GM21367 (cell line): ENCODE measurements around the gene MCOLN1.
A peak's percentile ranks its signal among the peaks of the same experiment; 100 is the strongest.
"Not testable (repeated sequence)": the region's sequence is repeated elsewhere in the genome, so short reads cannot be mapped to it uniquely, and the experiment has no call there.

Experiments used
- ATAC-seq: cut with Tn5 transposase; IDR thresholded peaks from one replicate; pipeline ENCODE4 v1.9.1; 2021; ENCODE audit not compliant: unreplicated experiment

Gene MCOLN1

GRCh38 chr19:7522923-7523667 lies 671 bp downstream of the MCOLN1 start:
- no peak for ATAC-seq

- no peak for ATAC-seq
Observed at GRCh38 chr19:7524523-7524922, 2.1 kb downstream of the MCOLN1 start.

- ATAC-seq = no peak
Observed at GRCh38 chr19:7524992-7525739, 2.7 kb downstream of the MCOLN1 start.

- no peak for ATAC-seq
Observed at GRCh38 chr19:7526059-7526929, 3.9 kb downstream of the MCOLN1 start.

- no peak for ATAC-seq
Observed at GRCh38 chr19:7527516-7528191, 5.2 kb downstream of the MCOLN1 start.

GRCh38 chr19:7528192-7528519 lies 5.7 kb downstream of the MCOLN1 start:
- ATAC-seq = no peak

- ATAC-seq = no peak
Observed at GRCh38 chr19:7528522-7529245, 6.3 kb downstream of the MCOLN1 start.

- no peak for ATAC-seq
Observed at GRCh38 chr19:7529246-7529600, 6.8 kb downstream of the MCOLN1 start.

- no peak for ATAC-seq
Observed at GRCh38 chr19:7529610-7530490, 7.4 kb downstream of the MCOLN1 start.

- no peak for ATAC-seq
Observed at GRCh38 chr19:7533281-7533885, 11.0 kb downstream of the MCOLN1 start.

- no peak for ATAC-seq
Observed at GRCh38 chr19:7533925-7534480, 11.6 kb downstream of the MCOLN1 start.

GRCh38 chr19:7534531-7535046 lies 12.2 kb downstream of the MCOLN1 start:
- no peak for ATAC-seq

- peak; percentile 62 for ATAC-seq
Observed at GRCh38 chr19:7535047-7535997, 12.9 kb downstream of the MCOLN1 start, which contains the start of gene PNPLA6. Gene PNPLA6, plus strand, starts transcription at chr19:7535717. Its CDS starts 72 bp downstream, at chr19:7535789.

- ATAC-seq = no peak
Observed at GRCh38 chr19:7535998-7536695, 13.7 kb downstream of the MCOLN1 start.

- not testable (repeated sequence) for ATAC-seq
Observed at GRCh38 chr19:7538990-7539389, 16.6 kb downstream of the MCOLN1 start.

GRCh38 chr19:7539827-7540425 lies 17.5 kb downstream of the MCOLN1 start:
- no peak for ATAC-seq
